ENCODE data around the gene RBM34.

The RBM34 gene

GRCh38 chr1:235124111-235124510, 36.9 kb downstream of the RBM34 start:
- Histone ChIP-seq H3K4me1 (peaks cover 0 to 57% (median 21%) of the 10 kb centered on the region in 4 donors), H3K9me3 (no peaks in the 10 kb centered on the region), H3K27me3 (no peaks in the 10 kb centered on the region), H3K27ac (no peak overlapping the region), H3K36me3 (peaks cover 23 to 42% (median 24%) of the 10 kb centered on the region in 3 donors), H3K4me3 (no peak overlapping the region)
- TF ChIP-seq CTCF (IDR thresholded peaks at IDR 0.05): no peak
- no peak for DNase-seq
- intact Hi-C loops (cut with DNase I; ENCODE audit: low total_unique reads): no loop called here

GRCh38 chr1:235122348-235122747, 38.7 kb downstream of the RBM34 start:
- H3K4me1 ChIP-seq: peaks cover 0 to 51% (median 18%) of the 10 kb centered on the region in 4 donors
- no peaks in the 10 kb centered on the region for H3K9me3 ChIP-seq
- intact Hi-C loops (cut with DNase I; ENCODE audit: low total_unique reads): no loop called here
- H3K36me3 ChIP-seq: peaks cover 40 to 60% (median 41%) of the 10 kb centered on the region in 3 donors
- no peak for DNase-seq
- no peak for TF ChIP-seq CTCF (IDR thresholded peaks at IDR 0.05)
- H3K27ac ChIP-seq: no peak overlapping the region
- no peak overlapping the region for H3K4me3 ChIP-seq
- no peaks in the 10 kb centered on the region for H3K27me3 ChIP-seq

GRCh38 chr1:235113183-235113917, 47.7 kb downstream of the RBM34 start:
- no peak for TF ChIP-seq CTCF (IDR thresholded peaks at IDR 0.05)
- H3K4me3 ChIP-seq: no peak overlapping the region
- no peak overlapping the region for H3K27ac ChIP-seq
- intact Hi-C loops (cut with DNase I; ENCODE audit: low total_unique reads): no loop called here
- no peaks in the 10 kb centered on the region for H3K9me3 ChIP-seq
- DNase-seq: no peak
- H3K36me3 ChIP-seq: peaks cover 75 to 100% (median 88%) of the 10 kb centered on the region in 3 donors
- no peaks in the 10 kb centered on the region for H3K27me3 ChIP-seq
- H3K4me1 ChIP-seq: no peaks in the 10 kb centered on the region

- intact Hi-C loops (cut with DNase I; ENCODE audit: low total_unique reads): no loop called here
Measured at GRCh38 chr1:235112297-235113182, 48.5 kb downstream of the RBM34 start.

GRCh38 chr1:235111107-235111506, 49.9 kb downstream of the RBM34 start:
- no peak overlapping the region for H3K4me3 ChIP-seq
- H3K27me3 ChIP-seq: no peaks in the 10 kb centered on the region
- DNase-seq: no peak
- no peaks in the 10 kb centered on the region for H3K9me3 ChIP-seq
- no peaks in the 10 kb centered on the region for H3K4me1 ChIP-seq
- H3K36me3 ChIP-seq: peaks cover 56 to 92% (median 71%) of the 10 kb centered on the region in 3 donors
- H3K27ac ChIP-seq: no peak overlapping the region
- intact Hi-C loops (cut with DNase I; ENCODE audit: low total_unique reads): no loop called here
- no peak for TF ChIP-seq CTCF (IDR thresholded peaks at IDR 0.05)

More at GRCh38 chr1:235112297-235113182, 48.5 kb downstream of the RBM34 start:
- Histone ChIP-seq H3K4me1 (no peaks in the 10 kb centered on the region), H3K4me3 (no peak overlapping the region), H3K9me3 (no peaks in the 10 kb centered on the region), H3K27ac (no peak overlapping the region), H3K36me3 (peaks cover 67 to 100% (median 80%) of the 10 kb centered on the region in 3 donors), H3K27me3 (no peaks in the 10 kb centered on the region)
- no peak for TF ChIP-seq CTCF (IDR thresholded peaks at IDR 0.05)
- DNase-seq: no peak

All from tibial artery (tissue), 4 donors.